Endothelial cell of umbilical vein (primary cell): ENCODE results near the gene ZW10. TPM values are rescaled to one million over a fixed set of nuclear protein-coding genes. Genes with fewer than 3 reads are reported as not detected.

ENCODE experiments used
- BruUV-seq: library from RNA; stranded (reverse); fragments of 400-500 nt; replicated peaks from 2 replicates; lab custom pipeline; 2021; lab: Mats Ljungman, UMichigan
- CTCF ChIA-PET: fragments of 300-600, 350-600 bp; sonication (Branson Sonifier 250); formaldehyde crosslinking; loops from one replicate; lab custom pipeline; 2021; ENCODE audit warnings: antibody characterized with exemption, inconsistent platforms; lab: Charles Lee
- POLR2A ChIA-PET: fragments of 300-600, 350-600 bp; sonication (Branson Sonifier 250); formaldehyde crosslinking; loops from one replicate; lab custom pipeline; 2021; ENCODE audit warnings: antibody characterized with exemption, inconsistent platforms; lab: Charles Lee
- DNase-seq: peaks from one replicate; pipeline ENCODE4 v3.0.0-alpha.2; 2011; ENCODE audit warnings: low read depth, low spot score
- FAIRE-seq: peaks from 2 replicates; lab custom pipeline; 2011; peaks lifted over from hg19 to GRCh38; lab: Jason Lieb, UNC
- H2AFZ ChIP-seq: 2 replicates; pipeline ENCODE4 v1.6.0; 2012; ENCODE audit warnings: low read depth, low read length, control low read depth, inconsistent platforms
- H3K27ac ChIP-seq: 2 replicates; pipeline ENCODE4 v1.5.1; 2011; ENCODE audit warnings: low read depth, mild to moderate bottlenecking, control low read depth, low read length, moderate library complexity; ENCODE audit not compliant: insufficient read depth
- H3K27me3 ChIP-seq, 2 experiments: 2 replicates each; pipeline versions ENCODE4 v1.6.0 to v1.6.1; 2011; ENCODE audit warnings: low read length in 2 of 2, mixed read lengths in 1 of 2; ENCODE audit not compliant: control insufficient read depth in 2 of 2, insufficient read depth in 2 of 2
- H3K36me3 ChIP-seq, 2 experiments: 2 replicates in 1 of 2; 3 replicates in 1 of 2; pipeline ENCODE4 v1.5.1; 2011; ENCODE audit warnings: low read length in 2 of 2, mild to moderate bottlenecking in 1 of 2, moderate library complexity in 1 of 2; ENCODE audit not compliant: control insufficient read depth in 2 of 2, insufficient read depth in 2 of 2; ENCODE audit errors: extremely low read depth in 1 of 2
- H3K4me1 ChIP-seq: 3 replicates; pipeline ENCODE4 v1.5.1; 2011; ENCODE audit warnings: mild to moderate bottlenecking, low read length; ENCODE audit not compliant: control insufficient read depth, insufficient read depth; ENCODE audit errors: extremely low read depth
- H3K4me2 ChIP-seq: 2 replicates; pipeline ENCODE4 v1.6.1; 2011; ENCODE audit warnings: low read length, control low read depth, mixed read lengths; ENCODE audit not compliant: insufficient read depth
- H3K4me3 ChIP-seq, 3 experiments: fragments of 200-600 bp in 1 of 3; sonication (generic), shearing (Covaris generic) in 1 of 3; replicated peaks in 1 of 3; 2 replicates each; pipeline ENCODE4 v1.5.1; 2011 to 2016; ENCODE audit warnings: control low read depth in 3 of 3, low read length in 3 of 3, mild to moderate bottlenecking in 2 of 3, inconsistent platforms in 1 of 3, low read depth in 1 of 3, moderate library complexity in 1 of 3; ENCODE audit not compliant: insufficient read depth in 1 of 3
- H3K79me2 ChIP-seq: 2 replicates; pipeline ENCODE4 v1.6.0; 2012; ENCODE audit warnings: low read length, inconsistent platforms; ENCODE audit not compliant: control insufficient read depth, insufficient read depth
- H3K9ac ChIP-seq: replicated peaks from 2 replicates; pipeline ENCODE3; 2011; ENCODE audit warnings: low read length, control low read depth; ENCODE audit not compliant: insufficient read depth; ENCODE audit errors: extremely low read depth
- H3K9me1 ChIP-seq: replicated peaks from 3 replicates; pipeline ENCODE4 v1.6.0; 2011; ENCODE audit warnings: mild to moderate bottlenecking, low read length; ENCODE audit not compliant: control insufficient read depth, insufficient read depth; ENCODE audit errors: extremely low read depth
- H3K9me3 ChIP-seq: replicated peaks from 2 replicates; pipeline ENCODE4 v1.5.1; 2012; ENCODE audit warnings: low read length, inconsistent platforms; ENCODE audit not compliant: control insufficient read depth, insufficient read depth
- H4K20me1 ChIP-seq: replicated peaks from 2 replicates; pipeline ENCODE3; 2011; ENCODE audit warnings: mild to moderate bottlenecking, low read length; ENCODE audit not compliant: control insufficient read depth, insufficient read depth; ENCODE audit errors: extremely low read depth
- EZH2 ChIP-seq: IDR thresholded peaks from 2 replicates; pipeline ENCODE4 v1.6.1; 2012; ENCODE audit warnings: borderline replicate concordance, low read depth, mild to moderate bottlenecking, moderate library complexity, low read length, inconsistent platforms; ENCODE audit not compliant: severe bottlenecking
- FOS ChIP-seq: IDR thresholded peaks from 2 replicates; pipeline ENCODE4 v1.6.1; 2011; ENCODE audit warnings: mild to moderate bottlenecking, low read length, moderate library complexity, borderline replicate concordance; ENCODE audit not compliant: insufficient read depth
- GATA2 ChIP-seq: IDR thresholded peaks from 2 replicates; pipeline ENCODE4 v1.7.0; 2011; ENCODE audit warnings: low read depth, mild to moderate bottlenecking, moderate library complexity, mixed read lengths, low read length; ENCODE audit not compliant: insufficient read length, insufficient read depth
- JUN ChIP-seq: IDR thresholded peaks from 2 replicates; pipeline ENCODE4 v1.6.1; 2011; ENCODE audit warnings: borderline replicate concordance, low read depth; ENCODE audit not compliant: insufficient read length, insufficient read depth
- MAX ChIP-seq: IDR thresholded peaks from 2 replicates; pipeline ENCODE4 v1.6.1; 2011; ENCODE audit not compliant: insufficient read depth, insufficient read length
- MYC ChIP-seq: IDR thresholded peaks from one replicate; pipeline ENCODE4 v1.6.1; 2011; ENCODE audit warnings: mild to moderate bottlenecking, low read depth, low read length
- POLR2A ChIP-seq: IDR thresholded peaks from 2 replicates; pipeline ENCODE4 v1.6.1; 2012; ENCODE audit warnings: low read depth, mild to moderate bottlenecking, control low read depth, low read length
- POLR2AphosphoS5 ChIP-seq: IDR thresholded peaks from 2 replicates; pipeline ENCODE4 v1.6.1; 2012; ENCODE audit warnings: low read depth, mild to moderate bottlenecking, control low read depth, low read length, moderate library complexity; ENCODE audit not compliant: insufficient read depth
- dilution Hi-C: fragments of 300-500 bp; cut with MboI; formaldehyde crosslinking; loops from one replicate; pipeline ENCODE4 v1.15.0; 2019; ENCODE audit warnings: low sequenced_read_pairs; ENCODE audit not compliant: extremely low pct_ligation_motif_present
- intact Hi-C: fragments of 100-400 bp; cut with micrococcal nuclease; formaldehyde crosslinking; loops from one replicate; pipeline ENCODE4 v1.10.0; 2022
- polyA plus RNA-seq, 4 experiments: library from polyadenylated mRNA; depleted of rRNA in 3 of 4; stranded (reverse) in 3 of 4; unstranded in 1 of 4; fragments of >200 nt; gene quantifications; 2 replicates each; pipeline versions ENCODE4 v1.2.1 to v1.2.3, GENCODE V29; 2011 to 2012; ENCODE audit warnings: missing spikeins in 1 of 4
- total RNA-seq: library from RNA; stranded (reverse); gene quantifications from 2 replicates; pipeline ENCODE4 v1.2.3, GENCODE V29; 2021
- TF ChIP-seq, protein P1 (sequence below), 2 donors: IDR thresholded peaks; 1 replicate in 1 of 2; 2 replicates in 1 of 2; pipeline ENCODE4 v1.5.1; 2011; ENCODE audit warnings: low read length in 2 of 2, mild to moderate bottlenecking in 2 of 2, moderate library complexity in 2 of 2, control low read depth in 1 of 2, inconsistent platforms in 1 of 2, low read depth in 1 of 2; ENCODE audit not compliant: insufficient read depth in 1 of 2; ENCODE audit errors: extremely low read depth in 1 of 2

The ZW10 gene
- total and polyA plus RNA-seq, 2 donors (not counting 3 experiments of a cell fraction or from before 2014, with no cell fraction given) = 7.5 to 22.1 TPM

- intact Hi-C loops = no loop called here
- dilution Hi-C loops = no loop called here
Measured at GRCh38 chr11:113818426-113818825, 44.9 kb upstream of the ZW10 start.

More at GRCh38 chr11:113818426-113818825, 44.9 kb upstream of the ZW10 start:
- ChIA-PET POLR2A (no interaction called here), CTCF (no interaction called here)
- H4K20me1 ChIP-seq = no peaks in the 10 kb centered on the region
- H3K79me2 ChIP-seq = no peaks in the 10 kb centered on the region
- H3K4me2 ChIP-seq = no peak overlapping the region
- H3K9me3 ChIP-seq = no peaks in the 10 kb centered on the region
- H3K36me3 ChIP-seq = peaks cover 3 to 12% of the 10 kb centered on the region in 2 experiments
- no peaks in the 10 kb centered on the region for H3K27me3 ChIP-seq
- no peak overlapping the region for H3K9ac ChIP-seq
- no peaks in the 10 kb centered on the region for H3K4me1 ChIP-seq
- H3K27ac ChIP-seq = no peak overlapping the region
- BruUV-seq = no TSS peak
- no peak overlapping the region for H2AFZ ChIP-seq
- H3K4me3 ChIP-seq = no peak overlapping the region
- FAIRE-seq = no peak
- no peaks in the 10 kb centered on the region for H3K9me1 ChIP-seq
- DNase-seq = no peak
- TF ChIP-seq EZH2 = no peak
- no peak for TF ChIP-seq GATA2
- TF ChIP-seq MAX = no peak
- no peak for TF ChIP-seq MYC
- no peak for TF ChIP-seq POLR2AphosphoS5
- TF ChIP-seq POLR2A = no peak
- TF ChIP-seq FOS = no peak
- TF ChIP-seq JUN = no peak
- TF ChIP-seq, protein P1, sequence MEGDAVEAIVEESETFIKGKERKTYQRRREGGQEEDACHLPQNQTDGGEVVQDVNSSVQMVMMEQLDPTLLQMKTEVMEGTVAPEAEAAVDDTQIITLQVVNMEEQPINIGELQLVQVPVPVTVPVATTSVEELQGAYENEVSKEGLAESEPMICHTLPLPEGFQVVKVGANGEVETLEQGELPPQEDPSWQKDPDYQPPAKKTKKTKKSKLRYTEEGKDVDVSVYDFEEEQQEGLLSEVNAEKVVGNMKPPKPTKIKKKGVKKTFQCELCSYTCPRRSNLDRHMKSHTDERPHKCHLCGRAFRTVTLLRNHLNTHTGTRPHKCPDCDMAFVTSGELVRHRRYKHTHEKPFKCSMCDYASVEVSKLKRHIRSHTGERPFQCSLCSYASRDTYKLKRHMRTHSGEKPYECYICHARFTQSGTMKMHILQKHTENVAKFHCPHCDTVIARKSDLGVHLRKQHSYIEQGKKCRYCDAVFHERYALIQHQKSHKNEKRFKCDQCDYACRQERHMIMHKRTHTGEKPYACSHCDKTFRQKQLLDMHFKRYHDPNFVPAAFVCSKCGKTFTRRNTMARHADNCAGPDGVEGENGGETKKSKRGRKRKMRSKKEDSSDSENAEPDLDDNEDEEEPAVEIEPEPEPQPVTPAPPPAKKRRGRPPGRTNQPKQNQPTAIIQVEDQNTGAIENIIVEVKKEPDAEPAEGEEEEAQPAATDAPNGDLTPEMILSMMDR (IDR thresholded peaks at IDR 0.05; ENCODE audit: extremely low read depth in 1 of 2, insufficient read depth in 1 of 2, low read depth in 1 of 2, low read length in 2 of 2) = no peak
